ENCODE results near the gene CD8B.
"Not testable (repeated sequence)": the region's sequence is repeated elsewhere in the genome, so short reads cannot be mapped to it uniquely, and the experiment has no call there.

CD8B gene

GRCh38 chr2:86861628-86862379 lies at the start of gene CD8B:
TSS of gene CD8B (minus strand) at chr2:86861886. CDS start at chr2:86861865, 21 bp downstream.
- H3K4me3 ChIP-seq (ENCODE audit: low read depth, low read length), result not testable (repeated sequence)

- not testable (repeated sequence) for H3K4me3 ChIP-seq (ENCODE audit: low read depth, low read length)
Observed at GRCh38 chr2:86905868-86906267, 44.2 kb upstream of the CD8B start.

GRCh38 chr2:86900687-86901086 lies 39.0 kb upstream of the CD8B start:
- not testable (repeated sequence) for H3K4me3 ChIP-seq (ENCODE audit: low read depth, low read length)

GRCh38 chr2:86886026-86886425 lies 24.3 kb upstream of the CD8B start:
- H3K4me3 ChIP-seq (ENCODE audit: low read depth, low read length), result not testable (repeated sequence)

GRCh38 chr2:86882865-86883264 lies 21.2 kb upstream of the CD8B start:
- H3K4me3 ChIP-seq (ENCODE audit: low read depth, low read length), result not testable (repeated sequence)

GRCh38 chr2:86882118-86882665 lies 20.5 kb upstream of the CD8B start:
- not testable (repeated sequence) for H3K4me3 ChIP-seq (ENCODE audit: low read depth, low read length)

GRCh38 chr2:86878986-86879385 lies 17.3 kb upstream of the CD8B start:
- H3K4me3 ChIP-seq (ENCODE audit: low read depth, low read length), result not testable (repeated sequence)

- H3K4me3 ChIP-seq (ENCODE audit: low read depth, low read length), result not testable (repeated sequence)
Observed at GRCh38 chr2:86870941-86871340, 9.3 kb upstream of the CD8B start.

GRCh38 chr2:86868895-86869468 lies 7.3 kb upstream of the CD8B start:
- not testable (repeated sequence) for H3K4me3 ChIP-seq (ENCODE audit: low read depth, low read length)

GRCh38 chr2:86862380-86862703 lies 656 bp upstream of the CD8B start:
- H3K4me3 ChIP-seq (ENCODE audit: low read depth, low read length), result not testable (repeated sequence)

- H3K4me3 ChIP-seq (ENCODE audit: low read depth, low read length), result not testable (repeated sequence)
Observed at GRCh38 chr2:86861175-86861574, 511 bp downstream of the CD8B start.

- not testable (repeated sequence) for H3K4me3 ChIP-seq (ENCODE audit: low read depth, low read length)
Observed at GRCh38 chr2:86860573-86860972, 1.1 kb downstream of the CD8B start.

GRCh38 chr2:86857688-86858087 lies 4.0 kb downstream of the CD8B start:
- not testable (repeated sequence) for H3K4me3 ChIP-seq (ENCODE audit: low read depth, low read length)

GRCh38 chr2:86856498-86856897 lies 5.2 kb downstream of the CD8B start:
- not testable (repeated sequence) for H3K4me3 ChIP-seq (ENCODE audit: low read depth, low read length)

- not testable (repeated sequence) for H3K4me3 ChIP-seq (ENCODE audit: low read depth, low read length)
Observed at GRCh38 chr2:86855981-86856380, 5.7 kb downstream of the CD8B start.

- H3K4me3 ChIP-seq (ENCODE audit: low read depth, low read length), result not testable (repeated sequence)
Observed at GRCh38 chr2:86851581-86851980, 10.1 kb downstream of the CD8B start.

GRCh38 chr2:86842607-86843234 lies 19.0 kb downstream of the CD8B start:
- H3K4me3 ChIP-seq (ENCODE audit: low read depth, low read length), result not testable (repeated sequence)

- not testable (repeated sequence) for H3K4me3 ChIP-seq (ENCODE audit: low read depth, low read length)
Observed at GRCh38 chr2:86841330-86841729, 20.4 kb downstream of the CD8B start.

- H3K4me3 ChIP-seq (ENCODE audit: low read depth, low read length), result not testable (repeated sequence)
Observed at GRCh38 chr2:86839871-86840548, 21.7 kb downstream of the CD8B start.

- not testable (repeated sequence) for H3K4me3 ChIP-seq (ENCODE audit: low read depth, low read length)
Observed at GRCh38 chr2:86839455-86839854, 22.2 kb downstream of the CD8B start.

GRCh38 chr2:86837714-86838113 lies 24.0 kb downstream of the CD8B start:
- not testable (repeated sequence) for H3K4me3 ChIP-seq (ENCODE audit: low read depth, low read length)

Measured in WI38 (cell line).